ENCODE results near the gene ARHGEF25.
"Not testable (repeated sequence)": the region's sequence is repeated elsewhere in the genome, so short reads cannot be mapped to it uniquely, and the experiment has no call there.

ARHGEF25 gene

GRCh38 chr12:57613427-57614109 lies 2.3 kb downstream of the ARHGEF25 start:
- TF ChIP-seq, protein P1, sequence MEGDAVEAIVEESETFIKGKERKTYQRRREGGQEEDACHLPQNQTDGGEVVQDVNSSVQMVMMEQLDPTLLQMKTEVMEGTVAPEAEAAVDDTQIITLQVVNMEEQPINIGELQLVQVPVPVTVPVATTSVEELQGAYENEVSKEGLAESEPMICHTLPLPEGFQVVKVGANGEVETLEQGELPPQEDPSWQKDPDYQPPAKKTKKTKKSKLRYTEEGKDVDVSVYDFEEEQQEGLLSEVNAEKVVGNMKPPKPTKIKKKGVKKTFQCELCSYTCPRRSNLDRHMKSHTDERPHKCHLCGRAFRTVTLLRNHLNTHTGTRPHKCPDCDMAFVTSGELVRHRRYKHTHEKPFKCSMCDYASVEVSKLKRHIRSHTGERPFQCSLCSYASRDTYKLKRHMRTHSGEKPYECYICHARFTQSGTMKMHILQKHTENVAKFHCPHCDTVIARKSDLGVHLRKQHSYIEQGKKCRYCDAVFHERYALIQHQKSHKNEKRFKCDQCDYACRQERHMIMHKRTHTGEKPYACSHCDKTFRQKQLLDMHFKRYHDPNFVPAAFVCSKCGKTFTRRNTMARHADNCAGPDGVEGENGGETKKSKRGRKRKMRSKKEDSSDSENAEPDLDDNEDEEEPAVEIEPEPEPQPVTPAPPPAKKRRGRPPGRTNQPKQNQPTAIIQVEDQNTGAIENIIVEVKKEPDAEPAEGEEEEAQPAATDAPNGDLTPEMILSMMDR (IDR thresholded peaks at IDR 0.05; ENCODE audit: insufficient read depth, low read depth, low read length, missing control alignments), result no peak
- H3K4me3 ChIP-seq (ENCODE audit: low read length), result no peak overlapping the region
- no peak for DNase-seq (ENCODE audit: low read depth)

DNA sequence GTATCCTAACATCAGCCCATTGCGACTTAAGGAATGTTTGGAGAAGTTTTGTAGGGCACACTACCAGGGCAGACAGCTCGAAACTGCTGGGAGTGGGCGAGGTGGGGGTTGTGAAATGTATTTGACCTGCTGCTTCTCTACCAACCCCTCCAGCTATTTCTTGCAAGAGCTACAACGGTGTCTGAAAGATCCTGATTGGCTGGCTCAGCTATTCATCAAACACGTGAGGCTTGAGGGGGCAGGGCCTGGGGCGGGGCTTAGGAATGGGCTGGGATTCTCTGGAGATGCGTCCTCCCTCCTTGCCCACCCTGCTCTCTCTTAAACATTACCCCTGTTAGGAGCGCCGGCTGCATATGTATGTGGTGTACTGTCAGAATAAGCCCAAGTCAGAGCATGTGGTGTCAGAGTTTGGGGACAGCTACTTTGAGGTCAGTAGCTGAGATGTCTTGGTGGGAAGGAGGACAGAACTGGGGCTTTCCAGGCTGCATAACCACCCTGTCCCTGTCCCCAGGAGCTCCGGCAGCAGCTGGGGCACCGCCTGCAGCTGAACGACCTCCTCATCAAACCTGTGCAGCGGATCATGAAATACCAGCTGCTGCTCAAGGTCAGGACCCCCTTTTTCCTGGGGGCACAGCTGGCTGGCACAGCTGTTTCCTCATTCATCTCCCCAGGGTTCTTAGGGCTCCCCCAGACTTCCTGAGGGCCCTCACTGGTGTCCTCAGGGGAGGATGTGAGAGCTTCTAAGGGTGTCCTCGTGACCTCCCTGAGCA lies 3.1 kb downstream of the ARHGEF25 start:
- peak; percentile 38 for DNase-seq (ENCODE audit: low read depth)
- TF ChIP-seq, protein P1 (IDR thresholded peaks at IDR 0.05; ENCODE audit: insufficient read depth, low read depth, low read length, missing control alignments), result no peak
- H3K4me3 ChIP-seq (ENCODE audit: low read length), result no peak overlapping the region

DNA sequence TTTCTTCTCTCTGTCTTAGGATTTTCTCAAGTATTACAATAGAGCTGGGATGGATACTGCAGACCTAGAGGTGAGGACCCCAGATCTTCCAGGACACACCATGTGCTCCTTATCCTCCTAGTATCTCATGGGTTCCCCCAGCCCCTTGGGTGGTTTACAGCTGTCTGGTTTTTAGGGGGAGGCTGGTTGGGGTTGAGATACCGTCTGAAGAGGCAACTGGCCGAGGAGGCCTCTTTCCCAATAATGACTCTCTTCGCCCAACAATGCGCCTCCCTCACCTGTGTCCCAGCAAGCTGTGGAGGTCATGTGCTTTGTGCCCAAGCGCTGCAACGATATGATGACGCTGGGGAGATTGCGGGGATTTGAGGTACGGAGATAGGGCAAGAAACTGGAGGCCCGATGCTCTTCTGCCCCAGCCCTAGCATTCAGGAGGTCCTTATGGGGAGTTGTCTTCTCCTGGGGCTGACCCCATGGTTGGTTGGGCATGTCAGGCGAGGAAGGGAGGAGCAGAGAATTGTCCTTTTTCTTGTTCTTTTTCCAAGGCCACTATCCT lies 3.8 kb downstream of the ARHGEF25 start:
- no peak overlapping the region for H3K4me3 ChIP-seq (ENCODE audit: low read length)
- DNase-seq (ENCODE audit: low read depth), result no peak
- TF ChIP-seq, protein P1 (IDR thresholded peaks at IDR 0.05; ENCODE audit: insufficient read depth, low read depth, low read length, missing control alignments), result no peak

- no peak overlapping the region for H3K4me3 ChIP-seq (ENCODE audit: low read length)
- DNase-seq (ENCODE audit: low read depth), result no peak
- TF ChIP-seq, protein P1 (IDR thresholded peaks at IDR 0.05; ENCODE audit: insufficient read depth, low read depth, low read length, missing control alignments), result no peak
Measured at GRCh38 chr12:57615637-57616036, 4.4 kb downstream of the ARHGEF25 start.

GRCh38 chr12:57616383-57617101 lies 5.3 kb downstream of the ARHGEF25 start:
- H3K4me3 ChIP-seq (ENCODE audit: low read length), result no peak overlapping the region
- peak; percentile 85 for DNase-seq (ENCODE audit: low read depth)
- TF ChIP-seq, protein P1 (IDR thresholded peaks at IDR 0.05; ENCODE audit: insufficient read depth, low read depth, low read length, missing control alignments), result no peak

DNA sequence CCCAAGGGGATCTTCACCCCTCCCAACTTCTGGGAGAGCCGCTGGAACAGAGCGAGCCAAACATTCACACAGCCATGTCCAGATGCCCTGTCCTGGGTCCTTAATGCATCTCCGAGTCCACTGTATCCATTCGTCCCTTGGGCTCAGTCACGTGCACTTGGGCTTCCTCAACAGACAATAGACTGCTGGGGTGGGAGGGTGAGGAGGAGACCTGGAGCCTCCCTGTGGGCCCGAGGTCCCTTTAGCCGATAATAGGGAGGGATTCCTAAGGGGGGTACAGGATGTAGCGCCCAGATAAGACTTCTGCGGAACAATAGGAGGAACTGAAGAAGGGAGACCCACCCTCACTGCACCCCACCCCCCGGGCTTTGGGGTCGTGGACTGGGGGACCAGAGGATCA lies 6.7 kb downstream of the ARHGEF25 start:
- no peak overlapping the region for H3K4me3 ChIP-seq (ENCODE audit: low read length)
- TF ChIP-seq, protein P1 (IDR thresholded peaks at IDR 0.05; ENCODE audit: insufficient read depth, low read depth, low read length, missing control alignments), result no peak
- no peak for DNase-seq (ENCODE audit: low read depth)

DNA sequence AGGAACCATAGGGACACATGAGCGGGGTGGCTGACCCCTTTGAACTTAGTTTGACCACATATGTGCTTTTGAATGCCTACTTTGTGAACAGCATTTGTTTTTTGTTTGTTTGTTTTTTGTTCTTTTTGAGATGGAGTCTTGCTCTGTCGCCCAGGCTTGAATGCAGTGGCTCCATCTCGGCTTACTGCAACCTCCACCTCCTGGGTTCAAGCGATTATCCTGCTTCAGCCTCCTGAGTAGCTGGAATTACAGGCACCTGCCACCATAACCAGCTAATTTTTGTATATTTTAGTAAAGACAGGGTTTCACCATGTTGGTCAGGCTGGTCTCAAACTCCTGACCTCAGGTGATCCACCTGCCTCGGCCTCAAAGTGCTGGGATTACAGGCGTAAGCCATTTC lies 7.2 kb downstream of the ARHGEF25 start:
- not testable (repeated sequence) for DNase-seq (ENCODE audit: low read depth); H3K4me3 ChIP-seq (ENCODE audit: low read length)
